HG02678 (cell line): ENCODE data around the gene NCR2.
A peak's percentile ranks its signal among the peaks of the same experiment; 100 is the strongest.
"Not testable (repeated sequence)": the region's sequence is repeated elsewhere in the genome, so short reads cannot be mapped to it uniquely, and the experiment has no call there.

Source experiments
- ATAC-seq: cut with Tn5 transposase; IDR thresholded peaks from one replicate; pipeline ENCODE4 v1.9.1; 2021; ENCODE audit warnings: mild to moderate bottlenecking, moderate library complexity; ENCODE audit not compliant: unreplicated experiment

The NCR2 gene

GRCh38 chr6:41335296-41335695 lies at the start of gene NCR2:
Gene NCR2, plus strand, starts transcription at chr6:41335608. Its CDS starts 269 bp downstream, at chr6:41335877.
- no peak for ATAC-seq

GRCh38 chr6:41286544-41287346 lies 48.7 kb upstream of the NCR2 start, which contains the start of gene TREM1:
Gene TREM1, minus strand, starts transcription at chr6:41286682. Its CDS starts 27 bp downstream, at chr6:41286655.
- no peak for ATAC-seq

- no peak for ATAC-seq
Observed at GRCh38 chr6:41288030-41288753, 47.2 kb upstream of the NCR2 start.

- no peak for ATAC-seq
Observed at GRCh38 chr6:41288754-41289129, 46.7 kb upstream of the NCR2 start.

GRCh38 chr6:41289815-41290214 lies 45.6 kb upstream of the NCR2 start:
- ATAC-seq = no peak

GRCh38 chr6:41291717-41292116 lies 43.7 kb upstream of the NCR2 start:
- ATAC-seq = no peak

GRCh38 chr6:41294214-41294872 lies 41.1 kb upstream of the NCR2 start:
- no peak for ATAC-seq

- ATAC-seq = not testable (repeated sequence)
Observed at GRCh38 chr6:41297248-41297647, 38.2 kb upstream of the NCR2 start.

GRCh38 chr6:41298785-41299502 lies 36.5 kb upstream of the NCR2 start:
- no peak for ATAC-seq

- no peak for ATAC-seq
Observed at GRCh38 chr6:41302638-41303037, 32.8 kb upstream of the NCR2 start.

- no peak for ATAC-seq
Observed at GRCh38 chr6:41306187-41306854, 29.1 kb upstream of the NCR2 start.

GRCh38 chr6:41315203-41315602 lies 20.2 kb upstream of the NCR2 start:
- ATAC-seq = no peak

GRCh38 chr6:41315943-41316620 lies 19.3 kb upstream of the NCR2 start:
- no peak for ATAC-seq

GRCh38 chr6:41318261-41318653 lies 17.2 kb upstream of the NCR2 start:
- ATAC-seq = no peak

- ATAC-seq = peak; percentile 96
Observed at GRCh38 chr6:41318654-41319565, 16.5 kb upstream of the NCR2 start.

GRCh38 chr6:41321183-41321582 lies 14.2 kb upstream of the NCR2 start:
- ATAC-seq = no peak

GRCh38 chr6:41325446-41326066 lies 9.9 kb upstream of the NCR2 start:
- no peak for ATAC-seq

GRCh38 chr6:41326092-41326491 lies 9.3 kb upstream of the NCR2 start:
- ATAC-seq = no peak
